Measurements from ENCODE around the gene GON7. TPM values are rescaled to one million over a fixed set of nuclear protein-coding genes. Genes with fewer than 3 reads are reported as not detected.

GON7 gene
- total RNA-seq, 1 experiment from 2014 or later: 11.2 TPM

DNA sequence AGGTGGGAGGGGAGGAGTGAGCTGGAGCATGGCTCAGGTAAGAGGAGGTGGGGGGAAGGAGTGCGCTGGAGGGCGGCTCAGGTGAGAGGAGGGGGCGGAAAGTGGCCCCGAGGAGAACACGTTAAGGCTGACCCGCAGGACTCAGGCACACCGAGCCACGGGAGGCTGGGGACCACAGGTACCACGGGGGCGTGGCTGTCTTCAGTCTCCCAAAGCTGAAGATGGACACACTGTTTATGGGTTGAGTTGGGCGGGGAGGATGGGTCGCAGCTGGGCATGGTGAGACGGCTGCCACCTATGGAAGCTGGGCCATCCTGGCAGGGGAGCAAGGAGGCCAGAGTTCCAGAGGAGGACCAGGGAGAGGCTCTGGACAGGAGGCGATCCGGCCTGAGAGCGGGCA is 23.7 kb upstream of the GON7 start (continued):
- TF ChIP-seq, protein P1, sequence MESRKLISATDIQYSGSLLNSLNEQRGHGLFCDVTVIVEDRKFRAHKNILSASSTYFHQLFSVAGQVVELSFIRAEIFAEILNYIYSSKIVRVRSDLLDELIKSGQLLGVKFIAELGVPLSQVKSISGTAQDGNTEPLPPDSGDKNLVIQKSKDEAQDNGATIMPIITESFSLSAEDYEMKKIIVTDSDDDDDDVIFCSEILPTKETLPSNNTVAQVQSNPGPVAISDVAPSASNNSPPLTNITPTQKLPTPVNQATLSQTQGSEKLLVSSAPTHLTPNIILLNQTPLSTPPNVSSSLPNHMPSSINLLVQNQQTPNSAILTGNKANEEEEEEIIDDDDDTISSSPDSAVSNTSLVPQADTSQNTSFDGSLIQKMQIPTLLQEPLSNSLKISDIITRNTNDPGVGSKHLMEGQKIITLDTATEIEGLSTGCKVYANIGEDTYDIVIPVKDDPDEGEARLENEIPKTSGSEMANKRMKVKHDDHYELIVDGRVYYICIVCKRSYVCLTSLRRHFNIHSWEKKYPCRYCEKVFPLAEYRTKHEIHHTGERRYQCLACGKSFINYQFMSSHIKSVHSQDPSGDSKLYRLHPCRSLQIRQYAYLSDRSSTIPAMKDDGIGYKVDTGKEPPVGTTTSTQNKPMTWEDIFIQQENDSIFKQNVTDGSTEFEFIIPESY (IDR thresholded peaks at IDR 0.05; ENCODE audit: extremely low read depth, insufficient replicate concordance, low read length): no peak
- no peak for TF ChIP-seq POLR2A (IDR thresholded peaks at IDR 0.05; ENCODE audit: borderline replicate concordance, extremely low read depth, insufficient read depth, insufficient read length)
- no peak for TF ChIP-seq EGR1 (IDR thresholded peaks at IDR 0.05; ENCODE audit: low read depth)
- no peak for TF ChIP-seq YY1 (IDR thresholded peaks at IDR 0.05; ENCODE audit: extremely low read depth, insufficient replicate concordance, low read depth, low read length)
- TF ChIP-seq JUND (IDR thresholded peaks at IDR 0.05): no peak
- TF ChIP-seq RAD21 (IDR thresholded peaks at IDR 0.05; ENCODE audit: low read depth): no peak
- TF ChIP-seq, protein P2, sequence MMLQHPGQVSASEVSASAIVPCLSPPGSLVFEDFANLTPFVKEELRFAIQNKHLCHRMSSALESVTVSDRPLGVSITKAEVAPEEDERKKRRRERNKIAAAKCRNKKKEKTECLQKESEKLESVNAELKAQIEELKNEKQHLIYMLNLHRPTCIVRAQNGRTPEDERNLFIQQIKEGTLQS (IDR thresholded peaks at IDR 0.05): no peak
- TF ChIP-seq SRF (IDR thresholded peaks at IDR 0.05; ENCODE audit: low read depth): no peak
- no peak for TF ChIP-seq ZNF274 (IDR thresholded peaks at IDR 0.05; ENCODE audit: low read depth, low read length)

DNA sequence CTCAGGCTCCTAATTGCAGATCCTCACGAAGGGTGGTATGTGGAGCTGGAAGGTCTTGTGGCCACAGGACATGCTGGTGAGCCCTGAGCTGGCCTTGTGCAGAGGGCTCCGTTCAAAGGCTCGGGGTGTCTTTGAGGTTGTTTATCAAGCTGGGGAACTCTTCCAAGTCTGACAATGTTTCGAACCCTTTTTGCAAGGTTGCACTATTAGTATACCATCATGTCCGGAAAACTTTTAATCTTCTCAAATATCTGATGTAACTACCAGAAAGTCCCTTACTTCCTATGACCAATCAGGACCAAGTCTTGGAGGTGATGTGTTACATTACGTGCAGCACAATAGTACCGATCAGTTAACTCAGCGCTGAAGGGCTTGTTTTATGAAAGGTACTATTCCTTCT is 21.7 kb upstream of the GON7 start:
- Histone ChIP-seq H3K9me3 (ENCODE audit: control insufficient read depth in 1 of 2, insufficient read depth in 1 of 2, low read depth in 1 of 2, low read length in 2 of 2) (no peaks in the 10 kb centered on the region), H3K79me2 (ENCODE audit: insufficient read depth, low read length) (no peaks in the 10 kb centered on the region), H3K27ac (ENCODE audit: low read depth, low read length) (no peak overlapping the region), H2AFZ (ENCODE audit: low read depth, low read length, poor library complexity, severe bottlenecking) (no peak overlapping the region), H3K36me3 (ENCODE audit: control insufficient read depth in 1 of 2, insufficient read depth in 2 of 2, low read length in 2 of 2) (peaks cover 8 to 17% of the 10 kb centered on the region in 2 experiments; a peak in 3 of 4 replicates), H3K4me2 (ENCODE audit: low read length) (no peak overlapping the region), H3K9ac (ENCODE audit: low read length) (no peak overlapping the region), H3K27me3 (ENCODE audit: insufficient read depth, low read length) (no peaks in the 10 kb centered on the region), H3K9me2 (ENCODE audit: insufficient read depth) (no peaks in the 10 kb centered on the region), H4K20me1 (ENCODE audit: insufficient read depth) (no peaks in the 10 kb centered on the region), H3K4me3 (replicated peaks in 1 of 2; ENCODE audit: low read depth in 1 of 2, low read length in 2 of 2) (no peak overlapping the region), H3K4me1 (ENCODE audit: control insufficient read depth in 1 of 2, insufficient read depth in 2 of 2, low read length in 2 of 2) (no peaks in the 10 kb centered on the region)
- CTCF ChIA-PET: no interaction called here
- intact Hi-C loops (cut with micrococcal nuclease): no loop called here
- BruUV-seq (replicated peaks): no TSS peak
- ATAC-seq: no peak
- RAD21 ChIA-PET (ENCODE audit: low non-redundant PET in 1 of 2, low total read pairs in 2 of 2, uncharacterized antibody in 2 of 2, unreplicated experiment in 2 of 2): no interaction called here
- POLR2A ChIA-PET: no interaction called here
- DNase-seq (ENCODE audit: low read depth, low spot score): no peak
- TF ChIP-seq SP1 (IDR thresholded peaks at IDR 0.05; ENCODE audit: low read depth) (no peak), POLR2AphosphoS5 (IDR thresholded peaks at IDR 0.05; ENCODE audit: low read depth, low read length) (no peak), CEBPB (IDR thresholded peaks at IDR 0.05; ENCODE audit: low read depth) (no peak), POLR2A (IDR thresholded peaks at IDR 0.05; ENCODE audit: borderline replicate concordance, extremely low read depth, insufficient read depth, insufficient read length) (no peak), RAD21 (IDR thresholded peaks at IDR 0.05; ENCODE audit: low read depth) (no peak), EZH2 (IDR thresholded peaks at IDR 0.05) (no peak), SRF (IDR thresholded peaks at IDR 0.05; ENCODE audit: low read depth) (no peak)
- TF ChIP-seq, protein P3, sequence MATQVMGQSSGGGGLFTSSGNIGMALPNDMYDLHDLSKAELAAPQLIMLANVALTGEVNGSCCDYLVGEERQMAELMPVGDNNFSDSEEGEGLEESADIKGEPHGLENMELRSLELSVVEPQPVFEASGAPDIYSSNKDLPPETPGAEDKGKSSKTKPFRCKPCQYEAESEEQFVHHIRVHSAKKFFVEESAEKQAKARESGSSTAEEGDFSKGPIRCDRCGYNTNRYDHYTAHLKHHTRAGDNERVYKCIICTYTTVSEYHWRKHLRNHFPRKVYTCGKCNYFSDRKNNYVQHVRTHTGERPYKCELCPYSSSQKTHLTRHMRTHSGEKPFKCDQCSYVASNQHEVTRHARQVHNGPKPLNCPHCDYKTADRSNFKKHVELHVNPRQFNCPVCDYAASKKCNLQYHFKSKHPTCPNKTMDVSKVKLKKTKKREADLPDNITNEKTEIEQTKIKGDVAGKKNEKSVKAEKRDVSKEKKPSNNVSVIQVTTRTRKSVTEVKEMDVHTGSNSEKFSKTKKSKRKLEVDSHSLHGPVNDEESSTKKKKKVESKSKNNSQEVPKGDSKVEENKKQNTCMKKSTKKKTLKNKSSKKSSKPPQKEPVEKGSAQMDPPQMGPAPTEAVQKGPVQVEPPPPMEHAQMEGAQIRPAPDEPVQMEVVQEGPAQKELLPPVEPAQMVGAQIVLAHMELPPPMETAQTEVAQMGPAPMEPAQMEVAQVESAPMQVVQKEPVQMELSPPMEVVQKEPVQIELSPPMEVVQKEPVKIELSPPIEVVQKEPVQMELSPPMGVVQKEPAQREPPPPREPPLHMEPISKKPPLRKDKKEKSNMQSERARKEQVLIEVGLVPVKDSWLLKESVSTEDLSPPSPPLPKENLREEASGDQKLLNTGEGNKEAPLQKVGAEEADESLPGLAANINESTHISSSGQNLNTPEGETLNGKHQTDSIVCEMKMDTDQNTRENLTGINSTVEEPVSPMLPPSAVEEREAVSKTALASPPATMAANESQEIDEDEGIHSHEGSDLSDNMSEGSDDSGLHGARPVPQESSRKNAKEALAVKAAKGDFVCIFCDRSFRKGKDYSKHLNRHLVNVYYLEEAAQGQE (IDR thresholded peaks at IDR 0.05; ENCODE audit: low read depth): no peak
- TF ChIP-seq, protein P4, sequence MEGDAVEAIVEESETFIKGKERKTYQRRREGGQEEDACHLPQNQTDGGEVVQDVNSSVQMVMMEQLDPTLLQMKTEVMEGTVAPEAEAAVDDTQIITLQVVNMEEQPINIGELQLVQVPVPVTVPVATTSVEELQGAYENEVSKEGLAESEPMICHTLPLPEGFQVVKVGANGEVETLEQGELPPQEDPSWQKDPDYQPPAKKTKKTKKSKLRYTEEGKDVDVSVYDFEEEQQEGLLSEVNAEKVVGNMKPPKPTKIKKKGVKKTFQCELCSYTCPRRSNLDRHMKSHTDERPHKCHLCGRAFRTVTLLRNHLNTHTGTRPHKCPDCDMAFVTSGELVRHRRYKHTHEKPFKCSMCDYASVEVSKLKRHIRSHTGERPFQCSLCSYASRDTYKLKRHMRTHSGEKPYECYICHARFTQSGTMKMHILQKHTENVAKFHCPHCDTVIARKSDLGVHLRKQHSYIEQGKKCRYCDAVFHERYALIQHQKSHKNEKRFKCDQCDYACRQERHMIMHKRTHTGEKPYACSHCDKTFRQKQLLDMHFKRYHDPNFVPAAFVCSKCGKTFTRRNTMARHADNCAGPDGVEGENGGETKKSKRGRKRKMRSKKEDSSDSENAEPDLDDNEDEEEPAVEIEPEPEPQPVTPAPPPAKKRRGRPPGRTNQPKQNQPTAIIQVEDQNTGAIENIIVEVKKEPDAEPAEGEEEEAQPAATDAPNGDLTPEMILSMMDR (IDR thresholded peaks at IDR 0.05 in 2 of 3, conservative IDR thresholded peaks at IDR 0.05 in 1 of 3; ENCODE audit: borderline replicate concordance in 1 of 3, insufficient read depth in 1 of 3, low read depth in 2 of 3, low read length in 2 of 3): no peak
- TF ChIP-seq, protein P1 (IDR thresholded peaks at IDR 0.05; ENCODE audit: extremely low read depth, insufficient replicate concordance, low read length): no peak
